Adipocyte (in vitro differentiated cells): Measurements from ENCODE around the gene TMEM14C.
A peak's percentile ranks its signal among the peaks of the same experiment; 100 is the strongest.
"Not testable (repeated sequence)": the region's sequence is repeated elsewhere in the genome, so short reads cannot be mapped to it uniquely, and the experiment has no call there.

Experiments
- DNase-seq: peaks from one replicate; pipeline ENCODE4 v3.0.0-alpha.2; 2015; ENCODE audit warnings: low read depth
- H3K27me3 ChIP-seq: replicated peaks from 2 replicates; pipeline ENCODE4 v1.7.0; 2013; ENCODE audit warnings: mild to moderate bottlenecking, low read length, moderate library complexity; ENCODE audit not compliant: control insufficient read depth, insufficient read depth
- H3K36me3 ChIP-seq: 2 replicates; pipeline ENCODE4 v1.7.0; 2013; ENCODE audit warnings: low read length, mild to moderate bottlenecking, moderate library complexity; ENCODE audit not compliant: control insufficient read depth, insufficient read depth, severe bottlenecking
- H3K4me1 ChIP-seq: 2 replicates; pipeline ENCODE4 v1.7.0; 2013; ENCODE audit warnings: mild to moderate bottlenecking, low read length, moderate library complexity; ENCODE audit not compliant: control insufficient read depth, insufficient read depth
- H3K4me3 ChIP-seq: 2 replicates; pipeline ENCODE4 v1.7.0; 2013; ENCODE audit warnings: mild to moderate bottlenecking, low read length, moderate library complexity
- H3K9ac ChIP-seq: 2 replicates; pipeline ENCODE4 v1.7.0; 2013; ENCODE audit warnings: mild to moderate bottlenecking, low read length, moderate library complexity
- H3K9me3 ChIP-seq: 2 replicates; pipeline ENCODE4 v1.7.0; 2013; ENCODE audit warnings: mild to moderate bottlenecking, low read length, moderate library complexity; ENCODE audit not compliant: control insufficient read depth

The TMEM14C gene

DNA sequence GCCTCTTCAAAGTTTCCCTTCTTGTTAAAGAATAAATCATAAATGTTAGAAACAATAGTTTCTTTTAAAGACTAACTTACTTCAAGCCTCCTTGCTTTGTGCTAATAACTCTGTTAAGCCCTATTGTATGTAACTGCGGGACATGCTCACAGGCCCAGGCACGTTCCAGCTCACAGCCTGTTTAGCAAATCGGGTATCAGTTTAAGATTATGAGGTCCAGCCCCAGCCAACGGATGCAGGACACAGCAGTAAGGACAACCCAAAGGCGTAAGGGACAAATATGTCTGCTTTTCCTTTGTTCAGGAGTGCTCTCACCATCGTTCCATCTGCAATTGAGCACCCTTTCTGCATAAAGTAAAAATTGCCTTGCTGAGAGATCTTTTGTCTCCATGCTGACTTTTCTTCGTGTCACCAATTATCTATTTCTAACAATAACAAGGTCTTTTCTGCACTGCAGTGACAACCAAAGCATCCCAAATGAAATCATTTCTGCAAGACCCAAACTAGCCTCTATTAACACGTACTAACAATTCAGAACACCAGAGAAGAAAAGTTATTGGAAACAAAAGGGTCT is 29.8 kb upstream of the TMEM14C start:
- Histone ChIP-seq H3K9ac (peak overlapping the region; percentile 95), H3K27me3 (no peaks in the 10 kb centered on the region), H3K36me3 (peaks cover 7% of the 10 kb centered on the region), H3K9me3 (no peaks in the 10 kb centered on the region), H3K4me1 (peaks cover 22% of the 10 kb centered on the region), H3K4me3 (peak overlapping the region; percentile 94)
- no peak for DNase-seq

DNA sequence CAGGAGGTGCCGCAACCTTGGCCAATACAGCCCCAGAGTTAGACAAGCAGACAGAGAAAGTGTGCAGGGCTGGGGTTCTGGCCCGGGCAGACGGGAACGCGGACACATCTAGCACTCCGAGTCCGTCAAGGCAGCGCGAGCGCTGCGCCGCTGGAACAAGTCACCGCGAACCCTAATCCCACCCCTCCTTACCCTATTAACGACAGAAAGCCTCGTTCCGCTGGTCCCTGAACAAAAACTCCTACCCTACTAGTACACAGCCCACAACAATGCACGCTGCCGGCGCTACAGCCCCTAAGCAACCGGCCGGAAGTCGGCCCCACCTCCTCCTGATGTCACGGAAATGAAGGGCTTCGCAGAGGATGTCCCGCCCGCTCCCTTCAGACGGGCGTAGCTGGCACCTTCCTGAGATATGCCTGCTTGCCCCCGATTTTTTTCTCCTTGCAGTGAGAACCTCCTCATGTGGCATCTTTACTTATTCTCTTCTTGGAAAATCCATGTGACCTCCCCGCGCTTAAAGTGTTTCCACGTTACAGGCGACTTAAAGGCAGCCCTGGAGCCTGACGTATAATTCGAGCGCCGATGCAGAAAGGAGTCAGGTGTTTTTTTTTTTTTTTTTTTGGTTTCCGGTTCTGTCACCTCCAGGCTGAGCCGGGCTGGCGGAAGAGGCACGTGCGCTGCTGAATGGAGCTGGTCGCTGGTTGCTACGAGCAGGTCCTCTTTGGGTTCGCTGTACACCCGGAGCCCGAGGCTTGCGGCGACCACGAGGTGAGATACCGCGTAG is 28.4 kb upstream of the TMEM14C start, which contains the start of the genes C6orf52 and PAK1IP1:
C6orf52 (minus strand) TSS at position 315 of the 784 bp plus-strand sequence. CDS start 7,066 bp downstream, outside the sequence.
PAK1IP1 (plus strand) TSS at position 671 of the 784 bp plus-strand sequence; CDS start at position 685, 14 bp downstream.
- Histone ChIP-seq H3K9ac (peak within 1 kb of the TSS; percentile 95), H3K4me3 (peak within 1 kb of the TSS; percentile 94), H3K4me1 (peaks cover 22% of the 10 kb centered on the region), H3K9me3 (no peaks in the 10 kb centered on the region), H3K36me3 (peaks cover 17% of the 10 kb centered on the region), H3K27me3 (no peaks in the 10 kb centered on the region)
- peak; percentile 97 for DNase-seq

DNA sequence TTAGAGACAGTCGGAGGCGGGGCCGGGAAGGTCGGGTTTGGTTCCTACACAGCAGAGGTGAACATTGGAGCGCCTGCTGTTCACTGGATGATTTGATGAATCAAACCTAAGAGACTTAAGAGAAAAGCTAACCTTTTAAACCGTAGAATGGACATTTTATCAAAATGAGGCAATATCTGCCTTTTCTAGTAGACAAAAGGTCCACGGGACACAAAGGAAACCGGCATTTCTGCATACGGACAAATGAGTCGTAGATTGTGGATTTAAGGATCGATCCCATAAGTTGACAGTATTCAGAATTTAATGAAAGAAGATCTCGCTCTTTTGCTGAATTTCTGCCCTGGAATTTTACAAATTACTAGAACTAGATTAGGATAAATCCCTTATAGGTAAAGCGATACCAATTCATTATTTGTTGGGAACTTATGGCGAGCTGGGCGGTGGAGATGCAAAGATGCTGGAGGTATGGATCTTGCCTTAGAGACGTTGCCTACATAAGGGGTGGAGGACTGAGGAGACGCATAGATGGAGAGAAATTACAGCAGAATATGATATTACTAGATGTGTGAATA is 27.7 kb upstream of the TMEM14C start:
- no peak for DNase-seq
- peak overlapping the region; percentile 95 for H3K9ac ChIP-seq
- H3K4me1 ChIP-seq, result peaks cover 22% of the 10 kb centered on the region
- H3K4me3 ChIP-seq, result peak overlapping the region; percentile 94
- H3K36me3 ChIP-seq, result peaks cover 23% of the 10 kb centered on the region
- H3K9me3 ChIP-seq, result no peaks in the 10 kb centered on the region
- no peaks in the 10 kb centered on the region for H3K27me3 ChIP-seq

DNA sequence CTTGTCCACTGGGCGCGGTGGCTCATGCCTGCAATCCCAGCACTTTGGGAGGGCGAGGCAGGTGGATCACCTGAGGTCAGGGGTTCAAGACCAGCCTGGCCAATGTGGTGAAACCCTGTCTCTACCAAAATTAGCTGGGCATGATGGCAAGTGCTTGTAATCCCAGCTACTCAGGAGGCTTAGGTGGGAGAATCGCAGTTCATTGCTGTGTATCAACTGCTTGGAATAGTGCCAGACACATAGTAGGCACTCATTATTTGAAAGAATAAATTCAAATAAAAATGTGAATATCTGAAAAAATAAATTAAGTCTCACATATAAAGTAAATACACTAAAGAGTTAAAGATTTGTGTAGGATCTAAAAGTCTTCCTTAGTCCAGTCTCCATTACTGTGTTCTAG is 26.2 kb upstream of the TMEM14C start:
- Histone ChIP-seq H3K36me3 (peaks cover 29% of the 10 kb centered on the region), H3K4me3 (no peak overlapping the region), H3K4me1 (peaks cover 22% of the 10 kb centered on the region), H3K9me3 (no peaks in the 10 kb centered on the region), H3K27me3 (no peaks in the 10 kb centered on the region), H3K9ac (no peak overlapping the region)
- DNase-seq, result no peak

DNA sequence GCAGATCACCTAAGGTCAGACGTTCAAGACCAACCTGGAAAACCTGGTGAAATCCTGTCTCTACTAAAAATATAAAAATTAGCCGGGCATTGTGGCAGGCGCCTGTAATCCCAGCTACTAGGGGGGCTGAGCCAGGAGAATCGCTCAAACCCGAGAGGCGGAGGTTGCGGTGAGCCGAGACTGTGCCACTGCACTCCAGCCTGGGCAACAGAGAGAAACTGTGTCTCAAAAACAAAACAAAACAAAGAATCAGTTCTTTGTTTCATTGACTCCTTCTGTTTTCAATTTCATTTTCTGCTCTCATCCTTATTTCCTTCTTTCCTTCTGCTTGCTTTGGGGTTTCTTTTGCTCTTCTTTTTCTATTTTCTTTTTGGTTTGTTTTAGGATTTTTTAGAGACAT is 8.9 kb upstream of the TMEM14C start:
- peaks cover 9% of the 10 kb centered on the region for H3K9me3 ChIP-seq
- H3K4me3 ChIP-seq, result no peak overlapping the region
- H3K9ac ChIP-seq, result no peak overlapping the region
- no peaks in the 10 kb centered on the region for H3K4me1 ChIP-seq
- H3K36me3 ChIP-seq, result peaks cover 15% of the 10 kb centered on the region
- no peaks in the 10 kb centered on the region for H3K27me3 ChIP-seq
- DNase-seq, result no peak

DNA sequence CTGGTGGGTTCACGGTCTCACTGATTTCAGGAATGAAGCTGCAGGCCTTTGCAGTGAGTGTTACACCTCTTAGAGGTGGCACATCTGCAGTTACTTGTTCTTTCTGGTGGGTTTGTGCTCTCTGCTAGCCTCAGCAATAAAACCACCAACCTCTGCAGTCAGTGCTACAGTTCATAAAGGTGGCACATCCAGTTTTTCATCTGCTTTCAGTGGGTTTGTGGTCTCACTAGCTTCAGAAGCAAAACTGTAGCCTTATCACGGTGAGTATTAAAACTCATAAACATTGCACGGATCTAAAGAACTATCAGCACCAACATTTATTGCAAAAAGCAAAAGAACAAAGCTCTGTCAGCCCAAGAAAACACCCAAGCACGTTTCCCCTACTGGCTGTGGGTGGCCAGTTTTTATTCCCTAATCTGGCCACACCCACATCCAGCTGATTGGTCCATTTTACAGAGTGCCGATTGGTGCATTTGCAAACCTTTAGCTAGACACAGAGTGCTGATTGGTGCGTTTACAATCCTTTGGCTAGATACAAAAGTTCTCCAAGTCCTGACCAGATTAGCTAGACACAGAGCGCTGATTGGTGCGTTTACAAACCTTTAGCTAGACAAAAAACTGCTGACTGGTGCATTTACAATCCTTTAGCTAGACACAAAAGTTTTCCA is 3.4 kb upstream of the TMEM14C start:
- Histone ChIP-seq H3K4me1 (peaks cover 15% of the 10 kb centered on the region), H3K9ac (peak overlapping the region; percentile 90), H3K4me3 (peak overlapping the region; percentile 86), H3K9me3 (peaks cover 11% of the 10 kb centered on the region), H3K27me3 (no peaks in the 10 kb centered on the region), H3K36me3 (no peaks in the 10 kb centered on the region)
- DNase-seq, result no peak

DNA sequence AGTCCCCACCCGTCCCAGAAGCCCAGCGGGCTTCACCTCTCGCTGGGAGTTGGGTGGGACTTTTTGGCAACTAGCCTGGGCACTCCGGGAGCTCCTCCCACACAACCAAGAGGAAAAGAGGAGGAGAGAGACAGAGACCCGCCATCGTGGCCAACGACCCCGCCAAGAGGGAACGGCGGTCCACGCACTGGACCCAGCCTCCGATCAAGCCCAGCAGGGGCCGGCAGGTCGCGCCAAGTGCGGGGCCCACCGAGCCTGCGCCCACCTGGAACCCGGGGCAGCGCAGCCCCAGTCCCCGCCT is 3.0 kb upstream of the TMEM14C start:
- no peaks in the 10 kb centered on the region for H3K27me3 ChIP-seq
- H3K9ac ChIP-seq, result peak overlapping the region; percentile 90
- peak overlapping the region; percentile 86 for H3K4me3 ChIP-seq
- no peaks in the 10 kb centered on the region for H3K36me3 ChIP-seq
- no peak for DNase-seq
- peaks cover 16% of the 10 kb centered on the region for H3K4me1 ChIP-seq
- peaks cover 11% of the 10 kb centered on the region for H3K9me3 ChIP-seq

DNA sequence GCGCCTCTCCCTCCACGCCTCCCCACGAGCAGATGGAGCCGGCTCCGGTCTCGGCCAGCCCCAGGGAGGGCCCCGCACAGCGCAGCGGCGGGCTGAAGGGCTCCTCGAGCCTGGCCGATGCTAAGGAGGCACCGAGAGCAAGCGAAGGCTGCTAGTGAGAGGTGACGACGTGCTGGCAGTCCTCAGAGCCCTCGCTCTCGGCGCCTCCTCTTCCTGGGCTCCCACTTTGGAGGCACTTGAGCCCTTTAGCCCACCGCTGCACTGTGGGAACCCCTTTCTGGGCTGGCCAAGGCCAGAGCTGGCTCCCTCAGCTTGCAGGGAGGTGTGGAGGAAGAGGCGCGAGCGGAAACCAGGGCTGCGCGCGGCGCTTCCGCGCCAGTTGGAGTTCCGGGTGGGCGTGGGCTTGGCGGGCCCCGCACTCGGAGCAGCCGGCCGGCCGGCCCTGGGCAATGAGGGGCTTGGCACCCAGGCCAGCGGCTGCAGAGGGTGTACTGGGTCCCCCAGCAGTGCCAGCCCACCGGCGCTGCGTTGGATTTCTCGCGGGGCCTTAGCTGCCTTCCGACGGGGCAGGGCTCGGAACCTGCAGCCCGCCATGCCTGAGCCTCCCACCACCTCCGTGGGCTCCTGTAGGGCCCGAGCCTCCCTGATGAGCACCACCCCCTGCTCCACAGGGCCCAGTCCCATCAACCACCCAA is 2.5 kb upstream of the TMEM14C start:
- Histone ChIP-seq H3K4me1 (peaks cover 16% of the 10 kb centered on the region), H3K27me3 (no peaks in the 10 kb centered on the region), H3K9ac (peak overlapping the region; percentile 90), H3K36me3 (peaks cover 4% of the 10 kb centered on the region), H3K9me3 (peaks cover 11% of the 10 kb centered on the region), H3K4me3 (peak overlapping the region; percentile 86)
- DNase-seq, result no peak

DNA sequence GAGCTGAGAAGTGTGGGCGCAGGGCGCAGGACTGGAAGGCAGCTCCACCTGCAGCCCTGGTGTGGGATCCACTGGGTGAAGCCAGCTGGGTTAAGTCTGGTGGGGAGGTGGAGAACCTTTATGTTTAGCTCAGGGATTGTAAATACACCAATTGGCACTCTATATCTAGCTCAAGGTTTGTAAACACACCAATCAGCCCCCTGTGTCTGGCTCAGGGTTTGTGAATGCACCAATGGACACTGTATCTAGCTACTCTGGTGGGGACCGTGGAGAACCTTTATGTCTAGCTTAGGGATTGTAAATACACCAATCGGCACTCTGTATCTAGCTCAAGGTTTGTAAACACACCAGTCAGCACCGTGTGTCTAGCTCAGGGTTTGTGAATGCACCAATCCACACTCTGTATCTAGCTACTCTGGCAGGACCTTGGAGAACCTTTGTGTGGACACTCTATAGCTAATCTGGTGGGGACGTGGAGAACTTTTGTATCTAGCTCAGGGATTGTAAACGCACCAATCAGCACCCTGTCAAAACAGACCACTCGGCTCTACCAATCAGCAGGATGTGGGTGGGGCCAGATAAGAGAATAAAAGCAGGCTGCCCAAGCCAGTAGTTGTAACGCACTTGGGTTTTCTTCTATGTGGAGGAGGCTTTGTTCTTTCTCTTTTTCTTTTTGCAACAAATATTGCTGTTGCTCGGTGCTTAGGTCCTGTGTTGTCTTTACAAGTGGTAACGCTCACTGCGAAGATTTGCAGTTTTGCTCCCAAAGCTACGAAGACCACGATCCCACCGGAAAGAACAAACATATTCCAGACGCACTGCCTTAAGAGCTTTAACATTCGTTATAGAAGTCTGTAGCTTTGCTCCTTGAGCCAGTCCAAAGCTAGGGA is 1.7 kb upstream of the TMEM14C start:
- not testable (repeated sequence) for DNase-seq, H3K27me3 ChIP-seq
- H3K36me3 ChIP-seq, result peaks cover 12% of the 10 kb centered on the region
- peak overlapping the region; percentile 90 for H3K9ac ChIP-seq
- peaks cover 11% of the 10 kb centered on the region for H3K9me3 ChIP-seq
- peaks cover 16% of the 10 kb centered on the region for H3K4me1 ChIP-seq
- H3K4me3 ChIP-seq, result peak overlapping the region; percentile 86

DNA sequence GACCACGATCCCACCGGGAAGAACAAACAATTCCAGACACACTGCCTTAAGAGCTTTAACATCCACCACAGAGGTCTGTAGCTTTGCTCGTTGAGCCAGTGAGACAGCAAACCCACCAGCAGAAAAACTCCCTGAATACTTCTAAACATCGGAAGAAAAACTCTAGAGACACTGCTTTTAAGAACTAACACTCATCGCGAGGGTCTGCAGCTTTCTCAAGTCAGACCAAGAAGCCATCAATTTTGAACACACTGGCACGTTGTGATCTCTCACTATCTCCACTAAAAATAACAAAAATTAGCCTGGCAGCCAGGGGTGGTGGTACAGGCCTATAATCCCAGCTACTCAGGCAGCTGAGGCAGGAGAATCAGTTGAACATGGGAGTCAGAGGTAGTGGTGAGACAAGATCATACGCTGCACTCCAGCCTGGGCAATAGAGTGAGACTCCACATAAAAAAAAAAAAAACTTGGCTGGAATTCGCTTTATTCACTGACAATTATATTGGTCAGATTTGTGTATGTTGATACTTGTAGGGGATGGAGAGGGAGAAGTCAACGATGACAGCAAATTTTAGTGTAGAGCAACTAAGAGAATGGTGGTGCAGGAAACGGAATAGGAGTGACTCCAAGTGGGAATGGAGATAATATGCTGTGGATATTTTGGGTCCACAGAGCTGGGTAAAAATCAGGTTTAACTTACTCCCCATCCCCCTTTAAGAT is 860 bp upstream of the TMEM14C start:
- Histone ChIP-seq H3K4me3 (peak overlapping the region; percentile 98), H3K4me1 (peaks cover 16% of the 10 kb centered on the region), H3K9me3 (peaks cover 11% of the 10 kb centered on the region), H3K27me3 (no peaks in the 10 kb centered on the region), H3K9ac (peak overlapping the region; percentile 99), H3K36me3 (peaks cover 18% of the 10 kb centered on the region)
- no peak for DNase-seq
